NCI-H82 (cell line): Measurements from ENCODE around the gene POU2AF1.
A peak's percentile ranks its signal among the peaks of the same experiment; 100 is the strongest.
"Not testable (repeated sequence)": the region's sequence is repeated elsewhere in the genome, so short reads cannot be mapped to it uniquely, and the experiment has no call there.

Source experiments
- DNase-seq: peaks from one replicate; lab custom pipeline; 2025; lab: John Stamatoyannopoulos, UW

POU2AF1 gene

DNA sequence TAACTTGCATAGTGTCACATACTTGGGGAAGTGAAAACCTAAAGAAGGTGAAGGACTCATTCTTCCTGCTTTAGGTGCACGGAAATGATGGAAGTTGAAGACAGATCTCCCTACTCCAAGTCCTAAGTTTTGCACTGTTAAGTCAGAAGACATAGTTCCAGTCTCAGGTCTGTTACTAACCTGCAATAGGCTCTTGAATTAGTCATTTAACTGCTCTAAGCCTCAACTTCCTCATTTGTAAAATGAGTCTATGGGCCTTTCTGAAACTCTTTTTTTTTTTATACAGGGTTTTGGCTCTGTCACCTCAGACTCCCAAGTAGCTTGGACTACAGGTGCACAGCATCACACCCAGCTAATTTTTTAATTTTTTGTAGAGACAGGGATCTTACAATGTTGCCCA, 30.8 kb upstream of the POU2AF1 start:
- DNase-seq = no peak

DNA sequence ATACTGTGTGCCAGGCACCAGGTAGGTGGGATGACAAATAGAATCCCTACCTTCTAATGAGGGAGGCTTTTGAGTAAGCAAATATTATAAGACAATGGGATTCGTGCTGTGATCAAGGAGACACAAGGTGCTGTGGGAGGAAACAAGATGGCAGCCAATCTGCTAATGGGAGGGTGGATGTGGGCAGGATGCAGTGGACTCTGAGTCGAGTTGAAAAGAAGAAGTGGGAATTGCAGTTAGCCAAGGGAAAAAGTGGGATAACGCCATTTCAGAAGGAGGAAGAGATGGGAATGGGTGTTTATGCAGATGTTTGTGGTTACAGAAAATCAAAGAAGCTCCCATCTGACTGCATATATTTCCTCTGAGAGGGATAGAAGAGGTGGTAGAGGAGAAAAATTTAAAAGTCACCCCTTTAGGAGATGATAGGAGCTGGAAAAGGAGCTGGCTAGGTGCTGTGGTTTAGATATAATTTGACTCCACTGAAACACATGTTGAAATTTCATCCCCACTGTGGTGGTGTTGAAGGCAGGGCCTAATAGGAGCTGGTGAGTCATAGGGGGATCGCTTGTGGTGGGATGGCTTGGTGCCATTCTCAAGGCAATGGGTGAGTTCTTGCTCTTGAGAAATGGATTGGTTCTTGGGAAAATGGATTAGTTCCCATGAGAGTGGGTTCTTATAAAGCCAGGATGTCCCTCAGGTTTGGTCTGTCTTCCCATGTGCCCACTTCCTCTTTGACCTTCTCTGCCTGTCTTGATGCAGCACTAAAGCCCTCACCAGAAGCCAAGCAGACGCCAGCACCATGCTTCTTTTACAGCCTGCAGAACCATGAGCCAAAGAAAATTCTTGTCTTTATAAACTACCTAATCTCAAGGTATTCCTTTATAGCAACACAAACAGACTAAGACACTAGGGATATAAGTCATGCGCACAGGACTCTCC, 30.0 kb upstream of the POU2AF1 start:
- DNase-seq = no peak

- DNase-seq = no peak
Observed at GRCh38 chr11:111407652-111408051, 28.6 kb upstream of the POU2AF1 start.

DNA sequence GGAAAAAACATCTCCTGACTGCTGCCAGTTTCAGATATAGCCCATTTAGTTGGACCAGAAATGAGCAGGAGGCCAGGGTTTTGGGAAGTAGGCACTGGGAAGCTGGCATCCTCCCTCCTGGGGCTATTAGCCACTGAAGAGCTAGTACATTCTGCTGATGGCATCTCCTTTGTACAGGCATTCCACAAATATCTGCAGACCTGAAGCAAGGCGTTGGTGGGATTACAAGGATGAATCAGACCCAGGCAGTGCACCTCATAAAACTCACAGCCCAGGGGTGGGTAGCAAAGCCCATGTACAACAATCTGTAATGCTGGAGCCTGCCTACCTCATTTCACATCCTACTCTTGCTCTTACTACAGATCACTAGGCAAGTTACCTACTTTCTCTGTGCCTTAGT, 27.5 kb upstream of the POU2AF1 start:
- no peak for DNase-seq

GRCh38 chr11:111406091-111406490, 27.0 kb upstream of the POU2AF1 start:
- no peak for DNase-seq

DNA sequence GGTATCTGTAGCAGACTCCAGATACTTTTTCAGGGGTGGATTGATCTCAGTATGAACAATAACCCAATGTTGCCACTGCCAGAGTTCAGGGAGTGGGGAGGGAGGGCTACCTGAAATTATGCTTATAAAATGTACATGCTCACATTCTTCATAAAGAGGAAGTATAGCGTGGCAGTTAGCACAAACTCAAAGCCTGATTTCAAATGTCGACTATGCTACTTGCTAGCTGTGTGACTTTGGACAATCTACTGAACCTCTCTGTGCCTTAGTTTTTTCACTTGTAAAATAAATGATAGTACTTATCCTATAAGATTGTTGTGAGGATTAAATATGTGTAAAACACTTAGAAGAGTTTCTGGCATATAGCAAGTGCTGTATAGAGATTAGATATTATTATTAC, 26.5 kb upstream of the POU2AF1 start:
- DNase-seq = no peak

- DNase-seq = no peak
Observed at GRCh38 chr11:111403051-111403726, 24.1 kb upstream of the POU2AF1 start.

DNA sequence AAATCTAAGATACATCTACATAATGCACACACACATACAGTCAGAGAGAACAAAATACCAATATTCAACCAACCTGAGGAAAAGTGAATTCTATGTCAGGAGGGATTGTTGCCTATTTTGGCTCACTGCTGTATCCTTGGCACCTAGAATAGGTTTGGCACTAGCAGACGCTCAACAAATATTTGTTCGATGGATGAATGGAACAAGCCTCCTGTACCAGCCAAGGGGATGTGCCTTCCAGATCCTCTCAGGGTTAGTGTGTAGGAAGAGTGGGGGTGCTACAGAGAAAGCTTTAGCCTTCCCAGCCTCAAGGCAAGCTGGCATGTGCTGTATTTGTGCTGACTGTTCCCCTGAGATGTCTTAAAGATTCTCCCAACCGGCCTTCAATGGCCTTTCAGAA, 23.3 kb upstream of the POU2AF1 start:
- DNase-seq = no peak

DNA sequence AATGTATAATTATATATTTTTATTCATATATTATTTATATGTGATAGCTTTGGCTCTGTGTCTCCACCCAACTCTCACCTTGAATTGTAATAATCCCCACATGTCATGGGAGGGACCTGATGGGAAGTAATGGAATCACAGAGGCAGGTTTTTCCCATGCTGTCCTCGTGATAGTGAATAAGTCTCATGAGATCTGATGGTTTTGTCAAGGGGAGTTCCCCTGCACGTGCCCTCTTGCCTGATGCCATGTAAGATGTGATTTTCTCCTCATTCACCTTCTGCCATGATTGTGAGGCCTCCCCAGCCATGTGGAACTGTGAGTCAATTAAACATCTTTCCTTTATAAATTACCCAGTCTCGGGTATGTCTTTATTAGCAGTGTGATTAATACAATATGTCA, 22.9 kb upstream of the POU2AF1 start:
- DNase-seq = not testable (repeated sequence)

- DNase-seq = no peak
Observed at GRCh38 chr11:111400595-111400994, 21.5 kb upstream of the POU2AF1 start.

- no peak for DNase-seq
Observed at GRCh38 chr11:111399187-111400031, 20.3 kb upstream of the POU2AF1 start.

GRCh38 chr11:111397034-111397433, 18.0 kb upstream of the POU2AF1 start:
- DNase-seq = peak; percentile 1

DNA sequence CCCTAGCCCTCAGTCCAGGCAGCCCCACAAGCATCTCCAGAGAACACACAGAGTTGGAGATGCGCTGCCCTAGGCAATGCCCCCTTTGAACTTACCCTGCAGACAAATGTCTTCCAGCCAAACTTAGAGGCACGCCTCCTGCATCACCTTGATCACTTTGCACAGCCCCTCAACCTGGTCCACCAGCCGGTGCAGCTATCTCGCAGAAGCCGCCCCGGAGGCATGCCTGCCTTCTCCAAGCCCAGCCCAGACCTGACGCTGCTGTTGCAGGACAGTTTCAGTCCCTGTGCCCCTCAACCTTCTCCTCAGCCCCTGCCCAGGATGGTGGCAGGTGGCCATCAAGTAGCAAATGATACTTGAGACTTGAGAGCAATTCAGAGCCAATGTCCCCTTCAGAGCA, 16.7 kb upstream of the POU2AF1 start:
- no peak for DNase-seq

GRCh38 chr11:111395081-111395480, 16.0 kb upstream of the POU2AF1 start:
- no peak for DNase-seq

- not testable (repeated sequence) for DNase-seq
Observed at GRCh38 chr11:111394147-111394546, 15.1 kb upstream of the POU2AF1 start.

DNA sequence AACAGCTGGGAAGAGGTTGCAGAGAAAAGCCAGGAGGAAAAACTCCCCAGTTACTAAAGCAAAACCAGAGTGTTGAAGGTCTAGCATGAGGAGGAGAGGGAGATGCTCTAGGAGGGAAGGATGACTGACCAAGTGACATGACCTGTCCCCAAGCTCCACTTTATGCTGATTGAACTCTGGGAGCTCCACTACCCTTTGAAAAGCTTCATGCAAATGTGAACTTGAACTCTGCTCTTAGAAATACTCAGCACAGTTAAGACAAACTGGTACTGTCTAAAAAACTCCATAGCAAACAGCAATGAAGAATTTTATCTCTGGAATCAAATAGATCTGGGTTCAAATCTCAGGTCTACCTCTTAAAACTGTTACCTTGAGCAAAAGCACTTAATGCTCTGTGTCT, 14.5 kb upstream of the POU2AF1 start:
- no peak for DNase-seq

DNA sequence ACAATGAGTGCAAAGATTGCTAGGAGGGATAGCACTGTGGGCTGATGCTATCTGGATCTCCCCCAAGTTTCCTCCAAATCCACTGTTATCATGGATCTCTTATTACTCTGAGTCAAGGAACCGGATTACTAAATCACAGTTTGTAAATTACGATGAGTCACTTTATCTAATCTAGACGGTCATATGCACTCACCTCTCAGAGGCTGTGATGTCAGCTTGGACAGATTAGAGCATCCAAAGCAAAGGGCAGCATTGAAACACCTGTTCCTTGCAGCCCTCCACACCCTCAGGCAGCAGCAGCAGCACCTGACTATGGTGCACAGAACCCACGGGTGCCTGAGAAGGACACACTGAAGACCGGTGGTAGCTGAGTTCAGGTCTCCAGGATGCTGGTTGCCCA, 14.0 kb upstream of the POU2AF1 start:
- DNase-seq = no peak

DNA sequence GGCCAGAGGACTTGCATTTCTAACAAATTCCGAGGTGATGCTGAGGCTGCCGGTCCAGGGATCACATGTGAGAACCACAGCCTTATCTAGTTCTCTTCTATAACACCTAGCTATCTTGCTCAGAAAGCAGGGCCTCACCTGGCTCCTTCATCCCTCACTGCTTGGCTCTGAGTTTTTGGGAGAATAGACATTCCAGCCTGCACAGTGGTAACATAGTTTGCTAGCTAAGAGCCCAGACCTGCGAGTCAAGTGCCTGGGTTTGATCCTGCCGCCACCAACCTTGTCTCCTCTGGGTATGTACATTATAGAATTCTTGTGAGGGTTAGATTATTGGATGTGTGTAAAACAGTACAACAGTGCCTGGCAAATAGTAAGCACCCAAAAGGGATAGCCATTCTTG, 13.5 kb upstream of the POU2AF1 start:
- no peak for DNase-seq

GRCh38 chr11:111391328-111392124, 12.5 kb upstream of the POU2AF1 start:
- no peak for DNase-seq

- no peak for DNase-seq
Observed at GRCh38 chr11:111388842-111389241, 9.8 kb upstream of the POU2AF1 start.

DNA sequence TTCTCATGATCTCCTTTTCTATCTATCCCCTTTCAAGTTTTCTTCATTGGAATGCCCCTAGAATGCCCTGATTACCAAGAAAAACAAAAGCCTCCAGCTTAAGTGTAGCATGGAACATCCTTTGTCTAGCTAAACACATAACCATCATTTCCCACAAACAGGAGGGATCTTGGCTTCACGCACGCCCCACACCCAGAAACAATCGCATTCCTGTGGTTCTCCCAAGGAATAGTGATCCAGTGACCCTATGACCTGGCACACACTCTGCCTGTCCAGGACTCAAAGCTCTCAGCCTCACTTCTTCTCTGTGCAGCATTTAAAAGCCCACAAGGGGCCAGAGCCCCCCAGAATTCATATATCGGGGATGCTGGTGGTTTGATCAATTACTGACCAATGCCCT, 9.3 kb upstream of the POU2AF1 start:
- no peak for DNase-seq

GRCh38 chr11:111387363-111387762, 8.3 kb upstream of the POU2AF1 start:
- DNase-seq = no peak
